Ishikawa (cell line): ENCODE measurements around the gene CALCB.

Experiments used
- CEBPB ChIP-seq: IDR thresholded peaks from 2 replicates; pipeline ENCODE4 v1.6.1; 2012
- CREB1 ChIP-seq: IDR thresholded peaks from 2 replicates; pipeline ENCODE4 v1.6.1; 2012; ENCODE audit warnings: low read depth
- EGR1 ChIP-seq: IDR thresholded peaks from 2 replicates; pipeline ENCODE4 v1.6.1; 2012
- EP300 ChIP-seq: IDR thresholded peaks from 2 replicates; pipeline ENCODE4 v1.6.1; 2012; ENCODE audit warnings: borderline replicate concordance
- FOXM1 ChIP-seq: IDR thresholded peaks from 2 replicates; pipeline ENCODE4 v1.6.1; 2012; ENCODE audit warnings: low read depth, borderline replicate concordance
- NFIC ChIP-seq: IDR thresholded peaks from 2 replicates; pipeline ENCODE4 v1.6.1; 2012
- RAD21 ChIP-seq: IDR thresholded peaks from 2 replicates; pipeline ENCODE4 v1.6.1; 2012; ENCODE audit warnings: low read depth
- TAF1 ChIP-seq: IDR thresholded peaks from 2 replicates; pipeline ENCODE4 v1.6.1; 2012; ENCODE audit warnings: low read depth, mild to moderate bottlenecking
- TCF12 ChIP-seq: IDR thresholded peaks from 2 replicates; pipeline ENCODE4 v1.6.1; 2012; ENCODE audit warnings: low read depth
- TEAD4 ChIP-seq: IDR thresholded peaks from 2 replicates; pipeline ENCODE4 v1.6.1; 2012
- YY1 ChIP-seq: IDR thresholded peaks from 2 replicates; pipeline ENCODE4 v1.6.1; 2012; ENCODE audit warnings: low read depth
- ZBTB7A ChIP-seq: IDR thresholded peaks from 2 replicates; pipeline ENCODE4 v1.6.1; 2012; ENCODE audit warnings: low read depth
- TF ChIP-seq, protein P1 (sequence below): IDR thresholded peaks from 2 replicates; pipeline ENCODE4 v1.6.1; 2012
- TF ChIP-seq, protein P2 (sequence below): IDR thresholded peaks from 2 replicates; pipeline ENCODE4 v1.6.1; 2012; ENCODE audit warnings: low read depth, mild to moderate bottlenecking
- TF ChIP-seq, protein P3 (sequence below): IDR thresholded peaks from 2 replicates; pipeline ENCODE4 v1.6.1; 2012

The CALCB gene

DNA sequence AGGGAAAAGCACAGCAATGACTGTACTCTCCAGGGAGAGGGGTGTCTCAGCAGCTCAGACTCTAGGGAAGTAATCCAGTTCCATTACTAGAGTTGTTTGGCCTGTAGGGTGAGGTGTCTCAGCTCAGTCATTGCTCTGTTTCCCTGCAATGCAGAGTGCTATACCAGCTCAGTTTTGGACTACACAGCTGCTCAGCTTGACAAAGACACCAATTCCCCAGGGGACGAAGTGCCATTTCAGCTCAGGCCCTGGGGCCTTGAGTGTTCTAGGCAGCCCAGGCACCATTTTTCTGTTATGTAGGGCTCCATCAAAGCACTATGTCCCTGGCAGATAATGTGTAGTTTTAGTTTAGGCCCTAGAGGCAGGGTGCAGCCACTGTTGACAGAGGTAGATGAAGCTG, 18.2 kb downstream of the CALCB start:
- TF ChIP-seq, protein P1, sequence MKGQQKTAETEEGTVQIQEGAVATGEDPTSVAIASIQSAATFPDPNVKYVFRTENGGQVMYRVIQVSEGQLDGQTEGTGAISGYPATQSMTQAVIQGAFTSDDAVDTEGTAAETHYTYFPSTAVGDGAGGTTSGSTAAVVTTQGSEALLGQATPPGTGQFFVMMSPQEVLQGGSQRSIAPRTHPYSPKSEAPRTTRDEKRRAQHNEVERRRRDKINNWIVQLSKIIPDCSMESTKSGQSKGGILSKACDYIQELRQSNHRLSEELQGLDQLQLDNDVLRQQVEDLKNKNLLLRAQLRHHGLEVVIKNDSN: no peak
- TF ChIP-seq CEBPB (no peak), NFIC (no peak), RAD21 (no peak), EP300 (no peak), TAF1 (no peak), YY1 (no peak), ZBTB7A (no peak), EGR1 (no peak), TCF12 (no peak), TEAD4 (no peak), FOXM1 (no peak), CREB1 (no peak)
- TF ChIP-seq, protein P2, sequence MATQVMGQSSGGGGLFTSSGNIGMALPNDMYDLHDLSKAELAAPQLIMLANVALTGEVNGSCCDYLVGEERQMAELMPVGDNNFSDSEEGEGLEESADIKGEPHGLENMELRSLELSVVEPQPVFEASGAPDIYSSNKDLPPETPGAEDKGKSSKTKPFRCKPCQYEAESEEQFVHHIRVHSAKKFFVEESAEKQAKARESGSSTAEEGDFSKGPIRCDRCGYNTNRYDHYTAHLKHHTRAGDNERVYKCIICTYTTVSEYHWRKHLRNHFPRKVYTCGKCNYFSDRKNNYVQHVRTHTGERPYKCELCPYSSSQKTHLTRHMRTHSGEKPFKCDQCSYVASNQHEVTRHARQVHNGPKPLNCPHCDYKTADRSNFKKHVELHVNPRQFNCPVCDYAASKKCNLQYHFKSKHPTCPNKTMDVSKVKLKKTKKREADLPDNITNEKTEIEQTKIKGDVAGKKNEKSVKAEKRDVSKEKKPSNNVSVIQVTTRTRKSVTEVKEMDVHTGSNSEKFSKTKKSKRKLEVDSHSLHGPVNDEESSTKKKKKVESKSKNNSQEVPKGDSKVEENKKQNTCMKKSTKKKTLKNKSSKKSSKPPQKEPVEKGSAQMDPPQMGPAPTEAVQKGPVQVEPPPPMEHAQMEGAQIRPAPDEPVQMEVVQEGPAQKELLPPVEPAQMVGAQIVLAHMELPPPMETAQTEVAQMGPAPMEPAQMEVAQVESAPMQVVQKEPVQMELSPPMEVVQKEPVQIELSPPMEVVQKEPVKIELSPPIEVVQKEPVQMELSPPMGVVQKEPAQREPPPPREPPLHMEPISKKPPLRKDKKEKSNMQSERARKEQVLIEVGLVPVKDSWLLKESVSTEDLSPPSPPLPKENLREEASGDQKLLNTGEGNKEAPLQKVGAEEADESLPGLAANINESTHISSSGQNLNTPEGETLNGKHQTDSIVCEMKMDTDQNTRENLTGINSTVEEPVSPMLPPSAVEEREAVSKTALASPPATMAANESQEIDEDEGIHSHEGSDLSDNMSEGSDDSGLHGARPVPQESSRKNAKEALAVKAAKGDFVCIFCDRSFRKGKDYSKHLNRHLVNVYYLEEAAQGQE: no peak
- TF ChIP-seq, protein P3, sequence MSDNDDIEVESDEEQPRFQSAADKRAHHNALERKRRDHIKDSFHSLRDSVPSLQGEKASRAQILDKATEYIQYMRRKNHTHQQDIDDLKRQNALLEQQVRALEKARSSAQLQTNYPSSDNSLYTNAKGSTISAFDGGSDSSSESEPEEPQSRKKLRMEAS: no peak

DNA sequence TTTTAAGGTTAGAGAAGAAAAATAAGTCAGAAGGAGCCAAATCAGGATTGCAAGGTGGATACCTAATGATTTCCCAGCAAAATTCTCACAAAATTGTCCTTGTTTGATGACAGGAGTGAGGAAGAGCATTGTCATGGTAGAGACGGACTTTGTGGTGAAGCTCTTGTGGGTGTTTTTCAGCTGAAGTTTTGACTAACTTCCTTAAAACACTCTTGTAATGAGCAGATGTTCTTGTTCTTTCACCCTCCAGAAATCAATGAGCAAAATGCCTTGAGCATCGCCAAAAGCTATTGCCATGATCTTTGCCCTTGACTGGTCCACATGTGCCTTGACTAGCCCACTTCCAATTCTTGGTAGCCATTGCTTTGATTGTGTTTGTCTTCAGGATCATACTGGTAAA, 20.0 kb downstream of the CALCB start:
- TF ChIP-seq TCF12: no peak

DNA sequence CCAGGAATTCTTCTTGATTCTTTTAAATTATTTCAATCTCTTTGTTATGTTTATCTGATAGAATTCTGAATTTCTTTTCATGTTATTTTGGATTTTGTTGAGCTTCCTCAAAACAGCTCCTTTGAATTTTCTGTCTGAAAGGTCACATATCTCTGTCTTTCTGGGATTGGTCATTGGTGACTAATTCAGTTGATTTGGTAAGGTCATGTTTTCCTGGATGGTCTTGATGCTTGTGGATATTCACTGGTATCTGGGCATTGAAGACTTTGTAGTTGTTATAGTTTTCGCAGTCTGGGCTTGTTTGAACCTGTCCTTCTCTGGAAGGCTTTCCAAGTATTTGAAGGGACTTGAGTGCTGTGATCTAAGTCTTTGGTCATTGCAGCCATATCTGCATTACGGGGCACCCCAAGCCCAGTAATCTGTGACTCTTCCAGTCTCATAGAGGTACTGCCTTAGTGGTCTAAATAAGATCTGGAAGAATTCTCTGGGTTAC, 22.4 kb downstream of the CALCB start:
- TF ChIP-seq TAF1 (no peak), YY1 (no peak), RAD21 (no peak)
- TF ChIP-seq, protein P2: no peak

DNA sequence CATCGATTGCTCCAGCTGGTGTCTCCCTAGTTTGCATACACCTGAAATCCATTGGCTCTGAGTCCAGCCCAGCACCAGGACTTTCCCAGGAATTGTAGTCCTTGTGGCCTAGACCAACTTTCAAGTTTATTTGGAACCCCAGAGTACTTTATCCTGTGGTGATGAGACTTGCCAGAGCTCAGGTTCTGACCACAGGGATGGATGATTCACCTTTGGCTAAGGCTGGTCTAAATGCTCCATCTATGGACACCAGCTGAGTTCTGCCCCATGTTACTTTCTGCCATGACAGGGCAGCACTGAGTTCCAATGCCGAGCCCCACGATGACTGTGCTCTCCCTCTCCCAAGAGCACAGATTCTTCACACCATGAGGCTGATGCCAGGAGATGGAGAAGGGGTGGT, 24.0 kb downstream of the CALCB start:
- no peak for TF ChIP-seq CREB1
- TF ChIP-seq, protein P2: no peak
- no peak for TF ChIP-seq TCF12
- TF ChIP-seq, protein P1: no peak
- no peak for TF ChIP-seq EP300
- no peak for TF ChIP-seq TAF1
- no peak for TF ChIP-seq FOXM1
- TF ChIP-seq RAD21: no peak

DNA sequence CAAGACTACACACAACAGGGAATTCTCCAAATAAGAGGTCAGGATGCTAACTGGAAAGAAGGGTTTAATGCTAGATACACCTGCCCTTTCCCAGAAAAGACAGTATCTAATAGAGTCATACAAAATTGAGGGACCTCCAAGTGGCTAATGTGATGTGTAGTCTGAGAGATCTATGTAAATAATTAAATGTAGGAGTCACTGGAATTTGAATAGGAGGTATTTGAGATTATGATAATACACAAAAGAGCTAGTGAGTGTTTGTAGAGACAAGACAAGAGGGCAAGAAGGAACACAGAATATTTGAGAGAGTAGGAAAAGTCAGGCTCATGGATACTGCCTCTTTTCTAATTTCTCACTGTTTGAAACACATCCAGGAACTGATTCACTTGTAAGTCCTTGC, 25.9 kb downstream of the CALCB start:
- TF ChIP-seq, protein P1: no peak
- TF ChIP-seq, protein P2: no peak
- no peak for TF ChIP-seq YY1
- TF ChIP-seq NFIC: no peak
- no peak for TF ChIP-seq CEBPB
- TF ChIP-seq, protein P3: no peak
- TF ChIP-seq EGR1: no peak
- no peak for TF ChIP-seq CREB1
